Activated CD4-positive, alpha-beta T cell treated with anti-CD3 and anti-CD28 coated beads, Interleukin-10, Interleukin-2, amounts not matched to agents 100 ng/mL and 50 ng/mL, durations not matched to agents 16 hours and 8 hours (primary cell): ENCODE measurements around the gene MRPL38.
"Not testable (repeated sequence)": the region's sequence is repeated elsewhere in the genome, so short reads cannot be mapped to it uniquely, and the experiment has no call there.

Source experiments
- DNase-seq: peaks from one replicate; pipeline ENCODE4 v3.0.0-alpha.2; 2020

The MRPL38 gene

DNA sequence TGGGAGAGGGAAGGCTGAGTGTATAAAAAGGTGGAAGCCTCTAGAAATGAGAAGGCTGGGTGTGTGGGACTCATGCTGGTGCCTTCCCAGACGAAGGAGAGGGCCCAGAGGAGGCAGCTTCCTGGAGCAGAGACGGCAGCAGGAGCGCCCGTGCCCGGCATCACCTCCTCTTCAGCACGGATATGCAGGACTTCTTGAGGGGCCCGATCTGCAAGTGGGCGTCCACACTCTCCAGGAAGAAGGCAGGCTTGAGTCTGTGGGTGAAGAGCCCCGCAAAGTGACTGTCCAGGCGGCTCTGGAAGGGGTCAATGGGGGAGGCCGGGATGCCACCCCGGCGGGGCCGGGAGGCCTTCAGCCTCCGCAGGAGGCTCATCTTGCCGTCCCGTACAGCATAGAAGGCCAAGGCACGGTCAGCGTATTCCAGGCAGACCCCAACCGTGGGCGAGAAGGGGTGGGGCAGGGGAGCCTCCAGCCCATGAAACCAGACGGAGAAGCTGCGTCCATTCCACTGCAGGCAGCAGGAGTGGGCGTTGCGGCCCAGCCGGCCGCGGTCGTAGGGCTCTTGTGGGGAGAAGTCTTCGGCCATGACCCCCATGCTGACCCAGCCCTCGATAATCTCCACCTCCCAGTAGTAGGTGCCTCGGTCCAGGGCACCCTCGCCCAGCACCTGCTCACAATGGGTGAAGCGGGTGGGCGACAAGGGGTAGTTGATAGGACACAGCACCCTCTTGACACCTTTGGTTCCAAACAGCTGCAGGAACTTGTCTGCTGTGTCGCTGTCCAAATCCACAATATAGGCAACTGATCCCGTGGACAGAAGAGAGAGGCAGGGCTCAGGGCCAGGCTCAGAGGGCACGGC lies 30.1 kb downstream of the MRPL38 start:
- no peak for DNase-seq

DNA sequence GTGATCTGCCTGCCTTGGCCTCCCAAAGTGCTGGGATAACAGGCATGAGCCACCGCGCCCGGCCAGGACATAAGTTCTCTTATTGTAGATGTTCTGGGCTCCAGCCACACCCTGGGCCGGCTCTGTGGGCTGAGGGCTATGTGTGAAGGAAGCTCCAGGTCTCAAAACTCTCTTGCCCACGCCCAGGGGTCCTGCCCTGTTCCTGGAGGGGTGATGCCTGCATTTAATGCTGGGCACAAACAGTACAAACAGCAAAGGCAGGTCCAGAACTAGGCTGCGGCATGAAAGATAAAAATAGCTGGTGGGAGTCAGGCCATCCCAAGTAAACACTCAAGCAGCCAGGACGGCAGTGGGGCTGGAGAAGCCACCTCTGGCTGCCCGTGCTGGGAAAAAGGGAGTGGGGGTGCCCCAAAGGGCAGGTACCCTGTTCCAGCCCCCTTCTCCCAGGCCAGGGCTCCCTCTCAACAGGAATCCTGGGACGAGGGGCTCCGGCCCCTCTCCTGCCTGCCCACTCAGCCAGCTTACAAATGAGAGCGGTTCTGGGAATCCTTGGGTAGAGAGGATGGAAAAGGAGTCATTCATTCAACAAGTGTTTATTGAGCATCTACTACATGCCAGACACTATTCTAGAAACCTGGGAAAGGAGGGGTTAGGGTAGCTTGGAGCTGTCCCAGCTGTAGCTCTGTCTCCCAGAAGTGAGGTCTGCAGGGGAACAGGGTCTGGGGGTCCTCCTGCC lies 30.9 kb downstream of the MRPL38 start:
- no peak for DNase-seq

DNA sequence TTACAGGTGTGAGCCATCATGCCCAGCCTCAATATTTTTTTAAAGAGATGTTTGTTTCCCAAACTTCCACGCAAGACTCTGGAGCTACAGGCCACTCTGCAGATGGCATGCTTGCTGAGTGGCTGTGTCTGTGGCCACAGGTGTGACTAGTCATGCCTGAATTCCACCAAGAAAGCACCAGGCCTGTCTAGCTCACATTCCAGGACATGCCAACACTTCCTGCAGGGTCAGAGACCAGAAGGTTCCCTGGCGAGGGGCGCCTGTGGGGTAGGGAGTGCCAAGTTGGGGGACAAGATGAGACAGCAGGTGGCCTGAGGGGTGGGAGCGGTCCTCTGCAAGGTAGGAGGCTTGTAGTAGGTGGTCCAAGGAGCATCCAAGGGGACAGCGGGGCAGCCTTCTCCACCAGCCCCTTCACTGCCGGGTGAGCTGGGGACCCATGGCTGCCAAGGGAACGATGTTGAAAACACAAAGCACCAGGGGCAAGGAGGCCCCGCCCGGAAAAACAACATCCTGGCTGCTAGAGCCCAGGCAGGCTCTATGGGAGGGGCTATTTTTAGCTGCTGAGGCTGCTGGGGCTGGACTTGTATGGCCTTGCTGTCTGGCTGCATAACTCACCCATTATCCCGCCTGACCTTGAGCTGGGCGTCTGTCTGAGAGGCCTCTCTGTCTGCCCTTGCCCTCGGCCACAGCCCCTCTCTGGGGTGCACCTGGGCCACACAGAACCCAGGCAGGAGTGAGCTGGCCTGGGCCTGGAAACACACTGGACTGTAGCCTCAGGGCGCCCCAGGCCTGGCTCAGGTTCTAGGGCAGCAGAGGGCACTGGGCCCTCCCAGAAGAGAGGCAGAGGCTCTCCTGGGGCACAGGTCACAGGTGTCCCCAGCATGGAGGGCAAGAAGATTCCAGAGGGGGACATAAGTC lies 32.0 kb downstream of the MRPL38 start:
- peak; percentile 62 for DNase-seq

DNA sequence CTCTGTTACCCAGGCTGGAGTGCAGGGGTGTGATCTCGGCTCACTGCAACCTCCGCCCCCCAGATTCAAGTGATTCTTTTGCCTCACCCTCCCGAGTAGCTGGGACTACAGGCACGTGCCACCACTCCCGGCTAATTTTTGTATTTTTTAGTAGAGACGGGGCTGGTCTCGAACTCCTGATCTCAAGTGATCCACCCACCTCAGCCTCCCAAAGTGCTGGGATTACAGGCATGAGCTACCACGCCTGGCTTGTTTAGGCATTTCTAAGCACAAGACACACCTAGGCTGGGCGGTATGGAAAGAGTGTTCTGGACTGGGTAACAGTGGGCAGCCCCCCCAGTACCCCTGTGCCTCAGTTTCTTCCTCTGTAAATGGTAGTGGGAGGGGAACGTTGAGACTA lies 34.5 kb downstream of the MRPL38 start:
- DNase-seq: not testable (repeated sequence)

DNA sequence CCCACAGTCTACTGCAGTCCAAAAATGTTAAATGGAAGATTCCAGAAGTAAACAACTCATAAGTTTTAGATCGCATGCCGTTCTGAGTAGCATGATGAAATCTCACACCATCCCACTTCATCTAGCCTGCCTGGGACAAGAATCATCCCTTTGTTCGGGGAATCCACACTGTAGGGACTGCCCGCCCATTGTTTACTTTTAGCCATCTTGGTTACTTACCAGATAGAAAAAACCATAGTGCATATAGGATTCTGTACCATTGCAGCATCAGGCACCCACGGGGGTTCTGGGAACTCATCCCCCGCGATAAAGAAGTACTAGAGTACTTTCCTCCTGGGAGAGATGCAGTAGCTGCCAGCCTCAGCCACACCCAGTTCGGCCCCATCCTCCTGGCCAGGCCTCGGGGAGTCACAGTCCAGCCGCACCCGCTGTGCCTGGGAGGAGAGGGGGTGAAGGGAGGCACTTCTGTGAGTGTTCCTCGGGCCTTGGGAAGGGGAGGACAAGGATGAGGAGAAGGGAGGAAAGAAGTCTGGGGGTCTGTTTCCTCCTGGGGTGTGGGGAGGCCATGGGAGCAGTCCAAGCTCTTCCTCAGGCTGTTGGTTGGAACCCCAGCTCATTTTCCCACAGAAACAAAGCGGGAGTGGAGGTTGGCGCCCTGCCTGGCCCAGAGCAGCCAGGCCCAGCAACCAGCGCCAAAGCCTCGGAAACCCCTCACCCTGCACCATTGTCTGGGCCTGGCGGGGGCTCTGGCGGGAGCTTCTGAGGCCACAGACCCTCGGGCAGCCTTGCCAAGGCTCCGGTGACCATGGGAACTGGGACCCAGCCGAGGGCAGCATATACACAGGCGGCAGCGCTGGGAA lies 35.2 kb downstream of the MRPL38 start:
- no peak for DNase-seq

DNA sequence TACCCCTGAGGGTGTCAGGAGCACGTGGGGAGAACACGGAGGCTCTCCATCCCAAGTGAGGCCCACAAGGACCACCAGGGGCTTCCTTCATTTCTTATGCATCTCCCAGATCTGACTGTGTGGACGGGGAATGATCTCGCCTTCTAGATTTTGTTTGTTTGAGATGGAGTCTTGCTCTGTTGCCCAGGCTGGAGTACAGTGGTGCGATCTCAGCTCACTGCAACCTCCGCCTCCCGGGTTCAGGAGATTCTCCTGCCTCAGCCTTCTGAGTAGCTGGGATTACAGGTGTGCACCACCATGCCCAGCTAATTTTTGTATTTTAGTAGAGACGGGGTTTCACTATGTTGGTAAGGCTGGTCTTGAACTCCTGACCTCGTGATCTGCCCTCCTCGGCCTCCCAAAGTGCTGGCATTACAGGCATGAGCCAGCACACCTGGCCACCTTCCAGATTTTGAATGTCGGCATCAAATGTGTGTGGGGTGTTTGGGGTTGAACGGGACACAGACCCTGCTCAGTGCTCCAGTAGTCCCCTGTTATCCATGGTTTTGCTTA lies 35.9 kb downstream of the MRPL38 start:
- DNase-seq: not testable (repeated sequence)

DNA sequence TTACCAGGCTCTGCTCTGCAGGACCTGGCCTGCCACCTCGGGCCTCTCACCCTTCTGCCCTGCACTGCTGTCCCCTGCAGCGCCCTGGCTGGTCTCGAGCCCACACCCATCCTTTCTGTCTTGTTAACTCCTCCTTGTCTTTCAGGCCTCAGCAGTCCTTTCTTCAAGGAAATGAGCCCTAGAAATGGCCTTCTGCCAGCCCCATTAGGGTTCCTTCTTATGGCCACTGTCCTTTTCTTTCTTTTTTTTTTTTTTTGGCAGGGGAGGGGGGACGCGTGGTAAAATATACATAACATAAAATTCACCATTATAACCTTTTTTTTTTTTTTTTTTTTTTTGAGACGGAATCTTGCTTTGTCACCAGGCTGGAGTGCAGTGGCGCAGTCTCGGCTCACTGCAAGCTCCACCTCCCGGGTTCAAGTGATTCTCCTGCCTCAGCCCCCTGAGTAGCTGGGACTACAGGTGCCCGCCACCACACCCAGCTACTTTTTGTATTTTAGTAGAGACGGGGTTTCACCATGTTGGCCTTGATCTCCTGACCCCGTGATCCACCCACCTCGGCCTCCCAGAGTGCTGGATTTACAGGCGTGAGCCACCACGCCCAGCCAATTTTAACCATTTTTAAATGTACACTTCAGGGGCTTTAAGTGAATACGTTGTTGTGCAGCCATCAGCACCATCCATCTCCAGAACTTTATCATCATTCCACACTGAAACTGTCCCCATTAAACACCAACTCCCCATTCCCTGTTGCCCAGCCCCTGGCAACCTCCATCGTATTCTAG lies 39.1 kb downstream of the MRPL38 start:
- DNase-seq: not testable (repeated sequence)

DNA sequence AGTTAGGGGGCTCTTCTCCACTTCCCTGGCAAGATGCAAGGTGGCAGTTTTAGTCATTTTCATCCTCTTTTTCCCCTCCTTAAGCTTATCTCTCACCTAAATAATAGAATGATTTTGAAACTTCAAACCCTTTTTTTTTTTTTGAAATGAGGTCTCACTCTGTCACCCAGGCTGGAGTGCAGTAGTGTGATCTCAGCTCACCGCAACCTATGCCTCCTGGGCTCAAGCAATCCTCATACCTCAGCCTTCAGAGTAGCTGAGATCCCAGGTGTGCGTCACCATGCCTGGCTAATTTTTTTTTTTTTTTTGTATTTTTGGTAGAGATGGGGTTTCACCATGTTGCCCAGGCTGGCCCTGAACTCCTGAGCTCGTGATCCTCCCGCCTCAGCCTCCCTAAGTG lies 39.8 kb downstream of the MRPL38 start:
- peak; percentile 61 for DNase-seq

DNA sequence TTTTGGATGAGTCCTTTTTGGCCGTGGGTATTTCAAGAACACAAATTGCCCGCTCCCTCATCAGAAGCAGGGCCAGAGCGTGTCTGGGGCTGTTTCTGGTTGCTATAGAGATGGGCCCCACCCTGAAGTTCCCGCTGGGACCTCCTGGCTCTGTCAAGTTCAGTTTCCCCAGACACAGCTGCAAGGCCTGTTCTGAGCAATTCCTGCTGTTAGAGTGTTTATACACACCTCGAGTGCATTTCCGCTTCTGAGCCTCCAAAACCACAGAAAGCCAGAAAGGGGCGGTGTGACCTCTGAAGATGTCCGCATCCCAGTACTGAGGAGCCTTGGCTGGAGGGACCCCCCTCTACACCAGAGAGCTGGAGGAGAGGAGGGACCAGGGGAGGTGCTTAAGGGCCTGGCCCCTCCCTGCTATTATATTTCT lies 40.2 kb downstream of the MRPL38 start:
- peak; percentile 88 for DNase-seq

DNA sequence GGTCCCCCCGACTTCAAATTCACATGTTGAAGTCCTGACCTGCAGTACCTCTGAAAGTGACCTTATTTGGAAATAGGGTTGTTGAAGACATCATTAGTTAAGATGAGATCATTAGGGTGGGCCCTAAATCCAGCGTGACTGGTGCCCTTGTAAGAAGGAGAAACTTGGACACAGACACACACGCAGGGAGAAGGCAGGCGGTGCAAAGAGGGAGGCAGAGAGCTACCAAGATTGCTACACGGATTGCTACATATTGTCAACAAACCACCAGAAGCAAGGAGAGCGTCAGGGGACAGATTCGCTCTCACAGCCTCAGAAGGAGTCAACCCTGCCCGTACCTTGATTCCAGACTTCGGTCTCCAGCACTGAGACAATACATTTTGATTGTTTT lies 42.8 kb downstream of the MRPL38 start:
- no peak for DNase-seq

DNA sequence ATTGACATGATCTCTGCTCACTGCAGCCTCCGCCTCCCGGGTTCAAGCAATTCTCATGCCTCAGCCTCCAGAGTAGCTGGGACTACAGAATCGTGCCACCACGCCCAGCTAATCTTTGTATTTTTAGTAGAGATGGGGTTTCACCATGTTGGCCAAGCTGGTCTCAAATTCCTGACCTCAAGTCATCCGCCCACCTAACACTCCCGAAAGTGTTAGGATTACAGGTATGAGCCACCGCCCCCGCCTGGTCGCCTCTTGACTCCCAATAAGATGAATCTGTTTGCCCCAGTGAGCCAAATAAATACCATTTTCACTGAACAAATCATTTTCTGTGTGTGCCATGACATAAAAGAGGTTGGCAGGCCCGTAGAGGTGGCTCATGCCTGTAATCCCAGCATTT lies 45.3 kb downstream of the MRPL38 start:
- not testable (repeated sequence) for DNase-seq

DNA sequence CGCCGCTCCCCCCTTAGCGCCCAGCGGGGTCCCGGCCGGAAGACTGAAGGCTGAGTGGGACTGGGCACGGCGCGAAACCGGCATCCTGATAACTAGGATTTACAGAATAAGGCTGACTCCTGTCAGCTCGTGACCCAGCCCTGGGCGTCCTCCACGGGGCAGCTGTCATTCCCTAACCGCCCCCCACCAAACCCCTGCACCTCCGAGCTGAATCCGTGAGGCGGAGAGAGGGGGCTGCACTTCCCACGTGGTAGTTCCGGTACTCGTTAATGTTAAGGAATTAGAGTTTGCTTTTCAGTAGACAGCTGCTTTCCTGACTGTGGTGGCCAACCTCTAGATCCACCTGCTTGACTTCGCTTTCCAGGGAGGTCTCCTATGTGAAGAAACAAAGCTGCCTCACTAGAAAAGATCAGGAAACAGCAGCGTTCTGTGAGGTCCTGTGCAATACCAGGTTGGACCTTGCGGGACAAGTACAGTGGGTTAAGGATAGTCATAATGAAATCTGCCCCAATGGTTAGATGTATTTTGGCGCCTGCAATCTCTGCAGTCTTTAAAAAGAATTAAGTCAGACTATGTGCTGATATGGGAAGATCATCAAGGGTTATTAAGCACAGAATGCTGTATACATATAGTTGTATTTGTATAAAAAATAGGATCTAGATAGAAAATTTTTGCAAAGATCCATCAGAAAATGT lies 48.5 kb downstream of the MRPL38 start:
- peak; percentile 61 for DNase-seq

DNA sequence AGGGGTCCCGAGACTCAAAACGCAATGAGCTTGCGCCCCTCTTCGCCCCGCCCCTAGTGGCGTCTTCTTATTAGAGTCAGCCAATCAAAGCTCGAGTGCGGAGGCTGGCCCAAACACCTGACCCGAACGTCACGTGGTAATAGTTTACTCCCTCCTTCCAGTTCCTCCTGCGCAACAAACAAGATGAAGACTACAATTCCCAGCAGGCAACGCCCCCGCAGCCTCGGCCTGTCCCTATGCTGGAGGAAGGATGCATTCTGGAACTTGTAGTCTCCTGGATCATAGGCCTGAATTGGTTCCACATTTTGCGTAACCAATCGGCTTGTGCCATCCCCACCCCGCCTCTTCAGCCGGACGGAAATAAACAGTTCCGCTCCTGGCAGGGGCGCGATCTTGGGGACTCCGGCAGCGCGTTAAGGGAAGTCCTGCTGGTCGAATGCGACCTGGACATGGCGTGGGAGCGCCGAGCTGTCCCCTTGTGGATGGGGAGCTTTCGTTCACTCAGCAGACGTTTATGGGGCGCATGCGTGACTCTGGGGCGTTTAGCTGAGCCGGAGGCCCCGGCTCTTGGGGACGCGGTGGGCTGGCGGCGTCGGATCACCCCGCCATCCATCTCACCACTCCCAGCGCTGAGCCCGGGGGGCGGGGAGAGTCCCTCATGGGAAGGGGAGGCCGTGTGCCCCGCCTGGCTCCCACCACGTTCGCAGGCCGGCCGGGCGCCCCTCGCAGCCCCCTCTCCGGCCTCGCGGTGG lies 49.2 kb downstream of the MRPL38 start, which contains the start of gene WBP2:
TSS of gene WBP2 (minus strand) at position 26 of the 752 bp plus-strand sequence. CDS start 38 bp downstream, outside the sequence.
- DNase-seq: peak; percentile 99

DNA sequence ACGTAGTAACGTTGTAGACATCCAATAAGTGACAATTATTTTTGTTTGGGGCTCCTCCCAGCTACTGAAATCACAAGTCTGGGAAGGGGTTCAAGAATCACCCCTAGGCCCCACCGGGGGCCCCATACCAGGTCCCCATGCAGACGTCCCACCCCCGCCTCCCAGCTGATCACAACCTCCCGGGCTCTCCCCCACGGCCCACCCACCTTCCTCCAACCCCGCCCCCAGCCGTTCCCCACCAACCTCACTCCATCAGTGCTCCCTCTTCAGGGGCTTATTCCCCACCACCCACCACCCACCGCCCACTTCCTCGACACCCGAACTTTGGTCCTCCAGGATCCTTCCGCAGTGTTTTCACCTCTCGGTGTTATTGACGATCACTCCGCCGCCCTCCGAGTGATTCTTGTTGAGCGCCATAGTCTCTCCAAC lies 49.8 kb downstream of the MRPL38 start:
- DNase-seq: no peak

DNA sequence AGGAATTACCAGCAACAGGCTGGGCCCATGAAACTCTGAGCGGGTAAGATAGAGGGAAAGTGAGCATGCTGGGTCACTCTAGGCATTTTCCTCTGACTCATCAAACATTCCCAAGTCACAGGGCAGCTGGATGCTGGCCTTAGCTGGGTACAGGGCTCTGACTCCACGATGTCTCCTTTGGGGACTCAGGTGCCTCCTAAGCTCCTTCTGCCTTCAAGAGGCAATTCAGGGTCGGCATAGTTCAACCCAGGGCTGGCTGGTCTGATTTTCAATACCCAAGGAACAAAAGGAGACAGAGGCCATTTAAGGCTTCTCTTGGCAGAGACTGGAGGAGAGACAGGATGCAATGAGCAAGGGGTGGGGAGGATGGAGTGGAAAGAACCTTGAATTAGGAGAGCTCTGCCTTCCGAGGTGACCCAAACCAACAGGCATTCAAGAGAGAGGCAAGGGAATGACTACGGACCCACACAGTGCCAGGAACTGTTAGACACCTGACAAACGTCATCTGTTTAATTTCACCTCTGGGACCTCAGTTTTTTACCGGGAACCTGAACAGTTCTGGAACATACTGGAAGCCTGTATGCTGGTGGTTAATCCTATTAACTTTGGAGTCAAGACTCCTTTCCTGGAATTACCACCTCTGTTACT lies 50.5 kb downstream of the MRPL38 start:
- no peak for DNase-seq

DNA sequence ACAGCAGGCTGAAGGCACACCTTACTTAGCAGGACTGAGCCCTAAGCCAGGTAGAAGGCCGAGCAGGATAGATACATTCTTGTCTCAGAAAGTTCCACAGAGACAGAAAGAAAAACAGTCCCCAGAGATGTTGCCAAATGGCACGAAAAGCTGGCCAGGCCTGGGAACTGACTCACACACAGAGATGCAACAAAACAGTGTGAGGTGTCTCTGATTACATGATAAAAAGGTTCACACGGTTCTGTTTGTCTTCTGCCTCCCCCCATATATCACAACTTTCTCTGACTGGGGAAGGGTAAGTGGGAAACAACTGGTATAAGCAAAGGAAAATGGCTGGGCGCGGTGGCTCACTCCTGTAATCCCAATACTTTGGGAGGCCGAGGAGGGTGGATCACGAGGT lies 51.3 kb downstream of the MRPL38 start:
- DNase-seq: no peak

DNA sequence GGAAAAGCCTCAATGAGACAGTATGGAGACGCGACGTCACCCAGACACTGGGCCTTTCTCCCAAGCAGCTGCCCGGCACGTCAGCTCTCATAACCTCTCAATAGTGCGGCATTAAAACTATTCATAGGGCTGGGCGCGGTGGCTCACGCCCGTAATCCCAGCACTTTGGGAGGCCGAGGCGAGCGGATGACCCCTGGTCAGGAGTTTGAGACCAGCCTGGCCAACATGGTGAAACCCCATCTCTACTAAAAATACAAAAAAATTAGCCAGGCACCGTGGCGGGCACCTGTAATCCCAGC lies 53.0 kb downstream of the MRPL38 start:
- not testable (repeated sequence) for DNase-seq

DNA sequence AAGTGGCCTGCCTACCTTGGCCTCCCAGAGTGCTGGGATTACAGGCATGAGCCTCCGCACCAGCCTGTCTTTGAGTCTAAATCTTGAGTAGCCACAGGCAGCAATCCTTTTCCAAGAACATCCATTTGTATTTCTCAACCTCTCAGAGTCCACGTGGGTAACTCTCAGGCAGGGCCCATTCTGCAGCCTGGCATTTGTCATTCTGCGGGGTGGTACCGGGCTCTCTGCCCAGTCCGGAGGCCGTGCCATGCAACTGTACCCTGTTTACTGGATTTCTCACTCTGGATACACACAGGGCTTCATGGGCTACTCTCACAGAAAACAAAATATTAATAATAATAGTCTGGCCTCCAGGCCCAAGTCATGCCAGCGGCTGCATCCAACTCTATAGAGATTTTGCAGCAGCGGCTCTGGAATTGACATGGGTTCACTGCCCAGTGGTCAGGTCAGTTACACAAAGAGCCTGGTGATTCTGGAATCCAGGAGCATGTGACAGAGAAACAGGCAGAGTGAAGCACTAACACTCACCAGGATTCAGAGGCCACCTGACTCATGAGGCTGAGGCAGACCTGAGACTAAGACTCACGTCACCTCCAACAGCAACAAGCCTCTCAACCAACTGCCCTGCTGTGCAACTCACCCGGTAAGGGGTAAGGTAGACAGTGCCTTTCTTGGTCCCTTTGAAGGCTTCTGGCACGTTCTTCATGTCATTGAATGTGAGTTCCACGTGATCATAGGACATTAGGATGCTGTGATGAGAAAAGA lies 53.6 kb downstream of the MRPL38 start:
- no peak for DNase-seq
